HL-60/S4 (cell line): ENCODE results near the gene PPME1.

Experiments used
- in situ Hi-C: fragments of 300-500 bp; cut with MboI; formaldehyde crosslinking; loops from 2 replicates; pipeline ENCODE4 v1.14.3; 2022; ENCODE audit warnings: low sequenced_read_pairs

PPME1 gene

GRCh38 chr11:74157169-74157568 lies 13.9 kb upstream of the PPME1 start:
- in situ Hi-C loops: no loop called here

- in situ Hi-C loops: no loop called here
These were observed 11.4 kb upstream of the PPME1 start for GRCh38 chr11:74159642-74160041.

GRCh38 chr11:74162681-74163467 lies 8.2 kb upstream of the PPME1 start:
- in situ Hi-C loops: no loop called here

- in situ Hi-C loops: no loop called here
These were observed 2.3 kb upstream of the PPME1 start for GRCh38 chr11:74168838-74169237.

GRCh38 chr11:74169738-74170458 lies 1.2 kb upstream of the PPME1 start:
- in situ Hi-C loops: no loop called here

GRCh38 chr11:74171630-74171968 lies 510 bp downstream of the PPME1 start:
- in situ Hi-C loops: no loop called here

GRCh38 chr11:74171997-74172396 lies 908 bp downstream of the PPME1 start:
- in situ Hi-C loops: no loop called here

GRCh38 chr11:74175920-74176319 lies 4.8 kb downstream of the PPME1 start:
- in situ Hi-C loops: no loop called here

GRCh38 chr11:74179234-74180052 lies 8.4 kb downstream of the PPME1 start:
- in situ Hi-C loops: no loop called here

GRCh38 chr11:74182635-74183034 lies 11.5 kb downstream of the PPME1 start:
- in situ Hi-C loops: no loop called here

GRCh38 chr11:74185285-74185684 lies 14.2 kb downstream of the PPME1 start:
- in situ Hi-C loops: no loop called here

- in situ Hi-C loops: no loop called here
These were observed 14.6 kb downstream of the PPME1 start for GRCh38 chr11:74185695-74186094.

- in situ Hi-C loops: no loop called here
These were observed 24.7 kb downstream of the PPME1 start for GRCh38 chr11:74195828-74196227.

GRCh38 chr11:74196781-74197486 lies 25.8 kb downstream of the PPME1 start:
- in situ Hi-C loops: no loop called here

GRCh38 chr11:74203966-74204365 lies 32.9 kb downstream of the PPME1 start:
- in situ Hi-C loops: no loop called here

GRCh38 chr11:74204701-74205100 lies 33.6 kb downstream of the PPME1 start:
- in situ Hi-C loops: no loop called here

GRCh38 chr11:74205181-74205580 lies 34.1 kb downstream of the PPME1 start:
- in situ Hi-C loops: no loop called here

- in situ Hi-C loops: no loop called here
These were observed 35.7 kb downstream of the PPME1 start for GRCh38 chr11:74206746-74207145.

GRCh38 chr11:74208507-74208906 lies 37.4 kb downstream of the PPME1 start:
- in situ Hi-C loops: no loop called here

- in situ Hi-C loops: no loop called here
These were observed 41.4 kb downstream of the PPME1 start for GRCh38 chr11:74212533-74212932.

- in situ Hi-C loops: no loop called here
These were observed 49.3 kb downstream of the PPME1 start for GRCh38 chr11:74220376-74220775.
